Natural killer cell (primary cell): Measurements from ENCODE around the gene ANKRD6. TPM values are rescaled to one million over a fixed set of nuclear protein-coding genes. Genes with fewer than 3 reads are reported as not detected.

ENCODE experiments used
- ATAC-seq, 3 donors: fragments of 150-1000 bp in 2 of 3; fragments of 200-7000 bp in 1 of 3; cut with Tn5 transposase; 1 replicate in 1 of 3; 2 replicates in 2 of 3; pipeline ENCODE4 v1.10.0; 2021; ENCODE audit warnings: mild to moderate bottlenecking in 2 of 3, moderate library complexity in 2 of 3
- DNase-seq, 2 donors: peaks; one replicate each; pipeline versions ENCODE4 v3.0.0 to v3.0.0-alpha.2; 2013 to 2021; ENCODE audit warnings: mixed read lengths in 1 of 2
- H3K27ac ChIP-seq: one replicate; pipeline ENCODE4 v1.5.1; 2013; ENCODE audit warnings: mild to moderate bottlenecking, low read length
- H3K27me3 ChIP-seq: one replicate; pipeline ENCODE4 v1.6.1; 2013; ENCODE audit warnings: low read length; ENCODE audit not compliant: control insufficient read depth, insufficient read depth
- H3K36me3 ChIP-seq: one replicate; pipeline ENCODE4 v1.6.1; 2013; ENCODE audit warnings: low read length; ENCODE audit not compliant: control insufficient read depth, insufficient read depth
- H3K4me1 ChIP-seq: one replicate; pipeline ENCODE4 v1.6.1; 2013; ENCODE audit warnings: low read length; ENCODE audit not compliant: control insufficient read depth, insufficient read depth
- H3K4me3 ChIP-seq: one replicate; pipeline ENCODE4 v1.5.1; 2013; ENCODE audit warnings: low read length
- H3K9me3 ChIP-seq: one replicate; pipeline ENCODE4 v1.6.1; 2013; ENCODE audit warnings: low read length; ENCODE audit not compliant: control insufficient read depth, insufficient read depth
- H3K27ac Mint-ChIP-seq, 2 donors: one replicate each; pipeline ENCODE4 v1.8.0; 2022; ENCODE audit warnings: mild to moderate bottlenecking in 2 of 2, mixed read lengths in 2 of 2, moderate library complexity in 1 of 2
- H3K27me3 Mint-ChIP-seq, 2 donors: one replicate each; pipeline ENCODE4 v1.8.0; 2022; ENCODE audit warnings: low read depth in 2 of 2, mixed read lengths in 2 of 2
- H3K36me3 Mint-ChIP-seq: one replicate; pipeline ENCODE4 v1.8.0; 2022; ENCODE audit warnings: mixed read lengths
- H3K4me1 Mint-ChIP-seq, 2 donors: one replicate each; pipeline ENCODE4 v1.8.0; 2022; ENCODE audit warnings: mixed read lengths in 2 of 2
- H3K4me3 Mint-ChIP-seq: one replicate; pipeline ENCODE4 v1.8.0; 2022; ENCODE audit warnings: mild to moderate bottlenecking, moderate library complexity, mixed read lengths
- H3K9me3 Mint-ChIP-seq, 2 donors: one replicate each; pipeline ENCODE4 v1.8.0; 2022; ENCODE audit warnings: mixed read lengths in 2 of 2
- WGBS: methylation state at CpG from one replicate; pipeline ENCODE4 v1.1.7; 2013; ENCODE audit warnings: missing lambda C conversion rate; ENCODE audit not compliant: insufficient coverage; 5-methylcytosine and 5-hydroxymethylcytosine counted together
- intact Hi-C: fragments of 100-400 bp; cut with micrococcal nuclease; formaldehyde crosslinking; loops from one replicate; pipeline ENCODE4 v1.14.2; 2022
- total RNA-seq, 4 donors: library from RNA; stranded (reverse); fragments of 120-200 nt in 1 of 4; gene quantifications; one replicate each; pipeline versions ENCODE4 v1.2.3 to v1.2.4, GENCODE V29; 2013 to 2022
- TF ChIP-seq, protein P1 (sequence below): fragments of 200-600 bp; IDR thresholded peaks from one replicate; pipeline ENCODE4 v1.8.0; 2022; ENCODE audit warnings: antibody characterized with exemption

ANKRD6 gene
- total RNA-seq, 3 donors from 2014 or later (not counting 1 experiment from before 2014, with no cell fraction given), result 4.5 to 9.0 (median 4.6) TPM

DNA sequence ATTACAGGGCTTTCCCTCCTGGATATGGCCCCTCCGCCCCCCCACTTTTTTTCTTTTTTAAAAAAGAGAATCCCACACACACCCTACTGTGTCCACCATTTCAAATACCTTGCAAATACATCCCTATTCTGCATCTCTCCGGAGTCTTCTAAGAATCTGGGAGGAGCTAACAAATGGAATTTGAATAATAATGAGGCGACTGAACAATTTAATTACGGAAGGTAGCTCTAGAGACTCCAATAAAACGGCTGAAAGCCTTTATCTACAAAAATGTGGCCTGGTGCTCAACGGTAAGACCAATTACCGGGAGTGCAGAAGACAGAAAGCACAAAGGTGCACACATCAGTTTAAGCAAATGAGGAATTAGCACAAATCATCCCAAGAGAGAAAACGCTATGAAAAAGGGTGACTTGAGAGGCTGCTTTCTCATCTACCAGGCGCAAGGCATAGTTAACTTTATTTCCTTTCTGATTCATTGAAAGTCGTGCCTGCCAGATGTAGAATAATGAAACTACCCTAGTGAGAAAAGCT is 22.7 kb upstream of the ANKRD6 start:
- Histone ChIP-seq H3K27ac (no peak overlapping the region), H3K9me3 (no peaks in the 10 kb centered on the region), H3K36me3 (no peaks in the 10 kb centered on the region), H3K27me3 (peaks cover 14% of the 10 kb centered on the region), H3K4me3 (no peak overlapping the region), H3K4me1 (peaks cover 31% of the 10 kb centered on the region)
- TF ChIP-seq, protein P1, sequence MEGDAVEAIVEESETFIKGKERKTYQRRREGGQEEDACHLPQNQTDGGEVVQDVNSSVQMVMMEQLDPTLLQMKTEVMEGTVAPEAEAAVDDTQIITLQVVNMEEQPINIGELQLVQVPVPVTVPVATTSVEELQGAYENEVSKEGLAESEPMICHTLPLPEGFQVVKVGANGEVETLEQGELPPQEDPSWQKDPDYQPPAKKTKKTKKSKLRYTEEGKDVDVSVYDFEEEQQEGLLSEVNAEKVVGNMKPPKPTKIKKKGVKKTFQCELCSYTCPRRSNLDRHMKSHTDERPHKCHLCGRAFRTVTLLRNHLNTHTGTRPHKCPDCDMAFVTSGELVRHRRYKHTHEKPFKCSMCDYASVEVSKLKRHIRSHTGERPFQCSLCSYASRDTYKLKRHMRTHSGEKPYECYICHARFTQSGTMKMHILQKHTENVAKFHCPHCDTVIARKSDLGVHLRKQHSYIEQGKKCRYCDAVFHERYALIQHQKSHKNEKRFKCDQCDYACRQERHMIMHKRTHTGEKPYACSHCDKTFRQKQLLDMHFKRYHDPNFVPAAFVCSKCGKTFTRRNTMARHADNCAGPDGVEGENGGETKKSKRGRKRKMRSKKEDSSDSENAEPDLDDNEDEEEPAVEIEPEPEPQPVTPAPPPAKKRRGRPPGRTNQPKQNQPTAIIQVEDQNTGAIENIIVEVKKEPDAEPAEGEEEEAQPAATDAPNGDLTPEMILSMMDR, result no peak
- WGBS, result 67% methylated on average over 9 of the region's 10 CpGs
- peak overlapping the region; percentile 85 for H3K4me3 Mint-ChIP-seq
- ATAC-seq (no peak), DNase-seq (no peak)
- H3K36me3 Mint-ChIP-seq, result no peaks in the 10 kb centered on the region
- peaks cover 38 to 47% of the 10 kb centered on the region in 2 donors for H3K27me3 Mint-ChIP-seq
- intact Hi-C loops, result no loop called here
- peaks cover 9 to 26% of the 10 kb centered on the region in 2 donors for H3K4me1 Mint-ChIP-seq
- H3K9me3 Mint-ChIP-seq, result no peaks in the 10 kb centered on the region
- H3K27ac Mint-ChIP-seq, result no peak overlapping the region

DNA sequence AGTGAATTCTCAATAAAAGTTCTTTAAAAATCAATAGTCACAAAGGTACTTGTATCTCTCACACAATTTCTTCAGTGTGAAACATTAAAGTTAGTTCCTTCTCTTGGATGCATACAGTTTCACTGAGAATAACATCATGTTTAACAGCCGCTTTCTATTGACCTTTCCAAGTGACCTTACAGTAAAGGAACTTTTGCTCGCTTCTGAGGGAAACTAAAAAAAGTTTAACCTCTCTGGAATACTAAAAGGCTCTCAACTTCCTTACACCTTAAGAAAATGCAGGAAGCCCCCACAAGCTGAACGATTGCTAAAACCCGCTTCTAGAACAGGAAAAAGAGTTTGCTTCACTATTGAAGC is 22.2 kb upstream of the ANKRD6 start:
- Mint-ChIP-seq H3K27ac (no peak overlapping the region), H3K4me1 (peaks cover 9 to 26% of the 10 kb centered on the region in 2 donors), H3K9me3 (no peaks in the 10 kb centered on the region), H3K36me3 (no peaks in the 10 kb centered on the region), H3K27me3 (peaks cover 36 to 48% of the 10 kb centered on the region in 2 donors), H3K4me3 (peak overlapping the region; percentile 85)
- Histone ChIP-seq H3K4me1 (peaks cover 31% of the 10 kb centered on the region), H3K36me3 (no peaks in the 10 kb centered on the region), H3K4me3 (peak overlapping the region; percentile 49), H3K27me3 (peaks cover 14% of the 10 kb centered on the region), H3K9me3 (no peaks in the 10 kb centered on the region), H3K27ac (no peak overlapping the region)
- intact Hi-C loops, result no loop called here
- TF ChIP-seq, protein P1, result no peak
- ATAC-seq, result no peak
- WGBS, result 19% methylated on average over 4 of the region's 4 CpGs
- no peak for DNase-seq

GRCh38 chr6:89411145-89412070 is 21.5 kb upstream of the ANKRD6 start:
- H3K4me3 Mint-ChIP-seq, result peak overlapping the region; percentile 85
- H3K27ac Mint-ChIP-seq, result no peak overlapping the region
- Histone ChIP-seq H3K27me3 (peaks cover 14% of the 10 kb centered on the region), H3K4me1 (peaks cover 26% of the 10 kb centered on the region), H3K27ac (no peak overlapping the region), H3K4me3 (peak overlapping the region; percentile 49), H3K36me3 (no peaks in the 10 kb centered on the region), H3K9me3 (no peaks in the 10 kb centered on the region)
- peaks cover 31 to 54% of the 10 kb centered on the region in 2 donors for H3K27me3 Mint-ChIP-seq
- TF ChIP-seq, protein P1, result no peak
- no peaks in the 10 kb centered on the region for H3K9me3 Mint-ChIP-seq
- intact Hi-C loops, result no loop called here
- no peaks in the 10 kb centered on the region for H3K36me3 Mint-ChIP-seq
- peak; percentile 23 to 44 for DNase-seq
- under 1% methylated on average over 93 of the region's 93 CpGs for WGBS
- H3K4me1 Mint-ChIP-seq, result peaks cover 5 to 19% of the 10 kb centered on the region in 2 donors
- ATAC-seq, result peak; percentile 49 to 63 (median 55)
